PC-3 (cell line): ENCODE measurements around the gene CDC7. TPM values are rescaled to one million over a fixed set of nuclear protein-coding genes. Genes with fewer than 3 reads are reported as not detected.

Source experiments
- ATAC-seq: fragments of 200-7000 bp; cut with Tn5 transposase; 2 replicates; pipeline ENCODE4 v1.9.1; 2020; ENCODE audit warnings: mild to moderate bottlenecking, moderate library complexity
- BruUV-seq: library from RNA; stranded (reverse); fragments of 400-500 nt; replicated peaks from 2 replicates; lab custom pipeline; 2021; lab: Mats Ljungman, UMichigan
- CTCF ChIA-PET: fragments of 300-600 bp; sonication (Branson Sonifier 250); formaldehyde crosslinking; loops from one replicate; lab custom pipeline; 2022; ENCODE audit warnings: antibody characterized with exemption; lab: Charles Lee
- POLR2A ChIA-PET: fragments of 300-600 bp; sonication (Branson Sonifier 250); formaldehyde crosslinking; loops from one replicate; lab custom pipeline; 2022; ENCODE audit warnings: antibody characterized with exemption; ENCODE audit not compliant: unreplicated experiment; lab: Charles Lee
- DNase-seq: peaks from one replicate; pipeline ENCODE4 v3.0.0-alpha.2; 2015
- H2AFZ ChIP-seq: fragments of 300-600 bp; sonication (generic); 2 replicates; pipeline ENCODE4 v1.6.0; 2016; ENCODE audit warnings: antibody characterized with exemption, low read length
- H3F3A ChIP-seq: fragments of 300-600 bp; sonication (generic); one replicate; pipeline ENCODE4 v1.6.0; 2017; ENCODE audit warnings: antibody characterized with exemption, low read length, control low read depth, mild to moderate bottlenecking; ENCODE audit not compliant: unreplicated experiment
- H3K27ac ChIP-seq: fragments of 300-600 bp; sonication (generic); 2 replicates; pipeline ENCODE4 v1.5.1; 2016; ENCODE audit warnings: mild to moderate bottlenecking, low read length
- H3K27me3 ChIP-seq: fragments of 300-600 bp; sonication (generic); 2 replicates; pipeline ENCODE4 v1.6.1; 2016; ENCODE audit warnings: low read length, mixed read lengths
- H3K36me3 ChIP-seq: fragments of 300-600 bp; sonication (generic); 2 replicates; pipeline ENCODE4 v1.6.1; 2016; ENCODE audit warnings: low read depth, mixed run types, low read length, mixed read lengths
- H3K4me1 ChIP-seq: fragments of 300-600 bp; sonication (generic); 2 replicates; pipeline ENCODE4 v1.5.1; 2016; ENCODE audit warnings: low read length; ENCODE audit not compliant: insufficient read depth
- H3K4me2 ChIP-seq: fragments of 300-600 bp; sonication (generic); 2 replicates; pipeline ENCODE4 v1.6.0; 2016; ENCODE audit warnings: low read length
- H3K4me3 ChIP-seq: fragments of 300-600 bp; sonication (generic); 2 replicates; pipeline ENCODE4 v1.5.1; 2016; ENCODE audit warnings: mild to moderate bottlenecking, low read length, mixed read lengths
- H3K79me2 ChIP-seq: fragments of 300-600 bp; sonication (generic); 2 replicates; pipeline ENCODE4 v1.6.1; 2017; ENCODE audit warnings: low read length, mixed read lengths
- H3K9ac ChIP-seq: fragments of 300-600 bp; sonication (generic); 2 replicates; pipeline ENCODE4 v1.6.0; 2016; ENCODE audit warnings: mild to moderate bottlenecking, low read length
- H3K9me2 ChIP-seq: fragments of 300-600 bp; sonication (generic); replicated peaks from 2 replicates; pipeline ENCODE4 v1.6.1; 2016; ENCODE audit warnings: mixed run types, low read length, mixed read lengths
- H3K9me3 ChIP-seq: fragments of 300-600 bp; sonication (generic); 2 replicates; pipeline ENCODE4 v1.6.1; 2016; ENCODE audit warnings: low read length, mixed read lengths
- H4K20me1 ChIP-seq: fragments of 300-600 bp; sonication (generic); 2 replicates; pipeline ENCODE4 v1.6.1; 2016; ENCODE audit warnings: low read length, mixed read lengths
- EZH2 ChIP-seq: fragments of 300-600 bp; sonication (generic); IDR thresholded peaks from one replicate; pipeline ENCODE4 v1.6.1; 2017; ENCODE audit warnings: antibody characterized with exemption, mild to moderate bottlenecking, low read length; ENCODE audit not compliant: unreplicated experiment
- EZH2phosphoT487 ChIP-seq: fragments of 300-600 bp; sonication (generic); IDR thresholded peaks from 2 replicates; pipeline ENCODE4 v1.6.1; 2018; ENCODE audit warnings: mild to moderate bottlenecking, antibody characterized with exemption, low read length, borderline replicate concordance
- intact Hi-C: fragments of 100-400 bp; cut with micrococcal nuclease; formaldehyde crosslinking; loops from 2 replicates; pipeline ENCODE4 v1.9.0; 2023
- total RNA-seq: library from RNA; depleted of rRNA; stranded (reverse); fragments of >200 nt; gene quantifications from 2 replicates; pipeline ENCODE4 v1.2.3, GENCODE V29; 2014
- TF ChIP-seq, protein P1 (sequence below): fragments of 300-600 bp; sonication (generic); conservative IDR thresholded peaks from 2 replicates; pipeline ENCODE4 v1.5.1; 2017; ENCODE audit warnings: antibody characterized with exemption, low read depth, mild to moderate bottlenecking, low read length

Gene CDC7
- total RNA-seq, 1 experiment from 2014 or later, result 10.0 TPM

DNA sequence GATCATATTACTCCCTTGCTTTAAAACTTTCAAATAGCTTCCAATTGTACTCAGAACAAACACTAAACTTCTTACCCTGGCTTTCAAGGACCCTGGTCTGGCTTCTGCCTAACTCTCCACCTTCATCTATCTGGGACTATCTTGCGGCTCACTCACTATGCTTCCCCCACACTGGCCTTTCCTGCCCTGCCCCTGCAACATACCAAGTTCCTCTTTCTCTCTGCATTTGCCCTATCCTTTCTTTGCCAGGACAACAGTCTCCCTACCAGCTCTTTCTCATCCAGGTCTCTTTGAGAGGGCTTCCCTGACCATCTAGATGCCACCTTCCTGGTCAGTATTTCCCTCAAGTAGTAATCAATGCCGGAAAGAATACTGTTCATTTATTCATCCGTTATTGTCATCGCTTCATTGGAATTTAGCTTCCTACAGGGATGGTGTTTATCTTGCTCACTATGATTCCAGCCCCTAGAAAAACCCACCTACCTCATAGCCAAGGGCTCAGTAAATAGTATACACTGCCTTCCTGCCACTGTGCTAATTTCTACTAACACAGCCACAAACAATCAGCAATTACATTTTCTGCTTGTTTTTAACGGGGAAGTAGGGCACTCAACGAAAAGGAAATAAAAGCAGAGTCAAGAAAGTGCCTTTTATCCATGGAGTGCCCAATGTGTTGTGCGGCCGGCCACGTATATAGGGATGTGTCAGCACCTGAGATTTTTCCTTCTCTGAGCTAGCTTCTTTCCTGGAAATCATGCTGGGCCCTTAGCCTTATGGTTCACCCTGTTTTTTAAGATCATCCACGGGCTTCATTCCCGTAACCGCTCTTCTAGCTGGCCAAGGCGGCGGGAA, 521 bp upstream of the CDC7 start:
- no peaks in the 10 kb centered on the region for H3K9me3 ChIP-seq
- H3K9ac ChIP-seq, result peak overlapping the region; percentile 95
- no peaks in the 10 kb centered on the region for H3K9me2 ChIP-seq
- TF ChIP-seq, protein P1, sequence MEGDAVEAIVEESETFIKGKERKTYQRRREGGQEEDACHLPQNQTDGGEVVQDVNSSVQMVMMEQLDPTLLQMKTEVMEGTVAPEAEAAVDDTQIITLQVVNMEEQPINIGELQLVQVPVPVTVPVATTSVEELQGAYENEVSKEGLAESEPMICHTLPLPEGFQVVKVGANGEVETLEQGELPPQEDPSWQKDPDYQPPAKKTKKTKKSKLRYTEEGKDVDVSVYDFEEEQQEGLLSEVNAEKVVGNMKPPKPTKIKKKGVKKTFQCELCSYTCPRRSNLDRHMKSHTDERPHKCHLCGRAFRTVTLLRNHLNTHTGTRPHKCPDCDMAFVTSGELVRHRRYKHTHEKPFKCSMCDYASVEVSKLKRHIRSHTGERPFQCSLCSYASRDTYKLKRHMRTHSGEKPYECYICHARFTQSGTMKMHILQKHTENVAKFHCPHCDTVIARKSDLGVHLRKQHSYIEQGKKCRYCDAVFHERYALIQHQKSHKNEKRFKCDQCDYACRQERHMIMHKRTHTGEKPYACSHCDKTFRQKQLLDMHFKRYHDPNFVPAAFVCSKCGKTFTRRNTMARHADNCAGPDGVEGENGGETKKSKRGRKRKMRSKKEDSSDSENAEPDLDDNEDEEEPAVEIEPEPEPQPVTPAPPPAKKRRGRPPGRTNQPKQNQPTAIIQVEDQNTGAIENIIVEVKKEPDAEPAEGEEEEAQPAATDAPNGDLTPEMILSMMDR, result no peak
- no peak for TF ChIP-seq EZH2phosphoT487
- no peak for TF ChIP-seq EZH2
- 0 out of 2 replicates have a peak, but pooled peaks cover 4% of the 10 kb centered on the region for H3K27me3 ChIP-seq
- DNase-seq, result no peak
- peak overlapping the region; percentile 90 for H3K27ac ChIP-seq
- POLR2A ChIA-PET, result interaction anchor here (0.5 to 0.6 kb wide), 2 partner anchors 151 to 330 kb away, joined by 5 read pairs; no protein-coding TSS in a partner anchor
- H4K20me1 ChIP-seq, result no peaks in the 10 kb centered on the region
- H3K4me1 ChIP-seq, result peaks cover 27% of the 10 kb centered on the region
- H3K36me3 ChIP-seq, result no peaks in the 10 kb centered on the region
- no peaks in the 10 kb centered on the region for H3F3A ChIP-seq
- BruUV-seq, result TSS peak; percentile 67
- peak overlapping the region; percentile 89 for H3K4me2 ChIP-seq
- H2AFZ ChIP-seq, result peak overlapping the region; percentile 93
- intact Hi-C loops, result loop anchor here (2.0 to 10.0 kb wide), 3 partner anchors 59 to 795 kb away; partner anchors contain the start of genes GLMN and RPAP2
- CTCF ChIA-PET, result interaction anchor here (0.6 kb wide), 2 partner anchors 255 to 570 kb away, joined by 4 read pairs; no protein-coding TSS in a partner anchor
- peak overlapping the region; percentile 78 for H3K4me3 ChIP-seq
- ATAC-seq, result peak; percentile 18; the same call in 1 of the 2 replicates
- peaks cover 38% of the 10 kb centered on the region for H3K79me2 ChIP-seq

DNA sequence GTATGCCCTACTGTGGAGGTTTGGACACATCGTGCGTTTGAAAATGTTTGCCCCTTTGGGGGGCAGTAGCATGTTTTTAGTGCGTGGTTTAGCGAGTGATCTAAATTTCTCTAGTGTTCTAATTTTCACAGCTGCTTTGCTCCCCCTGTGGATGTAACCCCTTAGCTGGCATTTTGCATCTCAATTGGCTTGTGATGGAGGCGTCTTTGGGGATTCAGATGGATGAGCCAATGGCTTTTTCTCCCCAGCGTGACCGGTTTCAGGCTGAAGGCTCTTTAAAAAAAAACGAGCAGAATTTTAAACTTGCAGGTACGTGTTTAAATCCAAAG, 836 bp downstream of the CDC7 start:
- Histone ChIP-seq H3K4me2 (peak overlapping the region; percentile 89), H3K9me2 (no peaks in the 10 kb centered on the region), H3K27ac (peak overlapping the region; percentile 90), H3F3A (no peaks in the 10 kb centered on the region), H3K36me3 (no peaks in the 10 kb centered on the region), H2AFZ (peak overlapping the region; percentile 93), H3K4me3 (peak overlapping the region; percentile 78), H3K9ac (peak overlapping the region; percentile 95), H3K4me1 (peaks cover 27% of the 10 kb centered on the region), H3K27me3 (no peaks in the 10 kb centered on the region), H3K79me2 (peaks cover 49% of the 10 kb centered on the region), H3K9me3 (no peaks in the 10 kb centered on the region), H4K20me1 (no peaks in the 10 kb centered on the region)
- TF ChIP-seq EZH2phosphoT487, result no peak
- no peak for TF ChIP-seq EZH2
- TF ChIP-seq, protein P1, result 0 out of 2 replicates have a peak, but pooled peaks have one; percentile 9
- DNase-seq (no peak), ATAC-seq (peak; percentile 30)
- intact Hi-C loops, result loop anchor here (2.0 to 10.0 kb wide), 3 partner anchors 61 to 793 kb away; partner anchors contain the start of genes GLMN and RPAP2
- POLR2A ChIA-PET, result no interaction called here
- CTCF ChIA-PET, result interaction anchor here (0.5 to 1.2 kb wide), 2 partner anchors 95 to 263 kb away, joined by 3 to 4 read pairs; no protein-coding TSS in a partner anchor
- BruUV-seq, result no TSS peak
